SU-DHL-6 (cell line): ENCODE results near the gene MXI1.
A peak's percentile ranks its signal among the peaks of the same experiment; 100 is the strongest.

Source experiments
- H2AFZ ChIP-seq: fragments of 200-600 bp; sonication (generic); 2 replicates; pipeline ENCODE4 v1.6.1; 2014; ENCODE audit warnings: low read depth, mild to moderate bottlenecking, moderate library complexity, mixed read lengths, antibody characterized with exemption, low read length; ENCODE audit not compliant: severe bottlenecking
- H3F3A ChIP-seq: fragments of 200-600 bp; shearing (Covaris generic); 2 replicates; pipeline ENCODE4 v1.6.0; 2016; ENCODE audit warnings: antibody characterized with exemption, mild to moderate bottlenecking; ENCODE audit not compliant: insufficient read depth
- H3K27ac ChIP-seq: fragments of 200-600 bp; sonication (generic); 2 replicates; pipeline ENCODE4 v1.5.1; 2016; ENCODE audit warnings: low read depth, mild to moderate bottlenecking, low read length, moderate library complexity, mixed read lengths
- H3K27me3 ChIP-seq: fragments of 200-600 bp; sonication (generic), shearing (Covaris generic); 2 replicates; pipeline ENCODE4 v1.6.0; 2014; ENCODE audit warnings: mild to moderate bottlenecking, low read length
- H3K36me3 ChIP-seq: fragments of 200-600 bp; sonication (generic); 2 replicates; pipeline ENCODE4 v1.6.1; 2014; ENCODE audit warnings: mild to moderate bottlenecking, low read length, mixed read lengths
- H3K4me2 ChIP-seq: fragments of 300-600, 200-600 bp; shearing (Covaris generic), sonication (generic); 2 replicates; pipeline ENCODE4 v1.6.0; 2014; ENCODE audit warnings: low read length, low read depth, mild to moderate bottlenecking; ENCODE audit not compliant: poor library complexity, severe bottlenecking
- H3K4me3 ChIP-seq: fragments of 200-600 bp; sonication (generic); 2 replicates; pipeline ENCODE4 v1.5.1; 2014; ENCODE audit warnings: antibody characterized with exemption, low read length, mild to moderate bottlenecking, mixed read lengths; ENCODE audit not compliant: insufficient read depth, poor library complexity, severe bottlenecking
- H3K79me2 ChIP-seq: fragments of 200-600 bp; sonication (generic); 2 replicates; pipeline ENCODE4 v1.6.1; 2014; ENCODE audit warnings: mild to moderate bottlenecking, low read length, moderate library complexity; ENCODE audit not compliant: insufficient read depth
- H3K9ac ChIP-seq: fragments of 200-600 bp; sonication (generic); 2 replicates; pipeline ENCODE4 v1.7.0; 2014; ENCODE audit warnings: mild to moderate bottlenecking, low read length
- H3K9me2 ChIP-seq: fragments of 200-600 bp; sonication (generic); replicated peaks from 2 replicates; pipeline ENCODE4 v1.6.1; 2014; ENCODE audit warnings: low read length; ENCODE audit not compliant: insufficient read depth
- H3K9me3 ChIP-seq: fragments of 200-600 bp; sonication (generic); 2 replicates; pipeline ENCODE4 v1.6.1; 2014; ENCODE audit warnings: low read length, mixed read lengths; ENCODE audit not compliant: insufficient read depth
- H4K20me1 ChIP-seq: fragments of 200-600 bp; sonication (generic); 2 replicates; pipeline ENCODE4 v1.6.1; 2014; ENCODE audit warnings: low read depth, mild to moderate bottlenecking, antibody characterized with exemption, low read length, moderate library complexity, mixed read lengths
- EZH2phosphoT487 ChIP-seq: fragments of 200-600 bp; sonication (generic), shearing (Covaris generic); conservative IDR thresholded peaks from 2 replicates; pipeline ENCODE4 v1.6.1; 2018; ENCODE audit warnings: mild to moderate bottlenecking, antibody characterized with exemption, low read length, moderate library complexity, mixed read lengths
- TF ChIP-seq, protein P1 (sequence below): fragments of 200-600 bp; sonication (generic); IDR thresholded peaks from one replicate; pipeline ENCODE4 v1.5.1; 2017; ENCODE audit warnings: antibody characterized with exemption, mild to moderate bottlenecking, low read length, moderate library complexity; ENCODE audit not compliant: insufficient read depth, poor library complexity, severe bottlenecking

The MXI1 gene

DNA sequence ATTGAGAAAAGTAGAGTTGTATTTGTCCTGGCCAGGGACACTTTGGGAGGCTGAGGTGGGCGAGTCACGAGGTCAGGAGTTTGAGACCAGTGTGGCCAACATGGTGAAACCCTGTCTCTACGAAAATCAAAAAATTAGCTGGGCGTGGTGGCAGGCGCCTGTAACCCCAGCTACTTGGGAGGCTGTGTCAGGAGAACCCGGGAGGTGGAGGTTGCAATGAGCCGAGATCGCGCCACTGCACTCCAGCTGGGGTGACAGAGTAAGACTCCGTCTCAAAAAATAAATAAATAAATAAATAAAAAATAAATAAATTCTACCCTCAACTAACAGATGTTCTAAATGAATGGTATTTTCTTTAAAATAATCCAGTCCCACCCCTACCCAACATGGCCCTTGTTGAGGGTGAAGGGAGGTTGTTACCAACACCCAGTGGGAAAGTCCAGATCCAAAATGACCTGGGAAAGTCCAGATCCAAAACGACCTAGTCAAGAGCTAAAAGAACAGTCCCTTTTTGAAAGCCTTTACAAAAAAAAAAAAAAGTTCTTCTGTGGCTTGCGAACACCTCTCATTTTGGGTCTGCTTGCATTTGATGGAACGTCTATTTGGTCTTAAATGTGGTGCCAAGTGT is 16.0 kb downstream of the MXI1 start:
- Histone ChIP-seq H3K9ac (no peak overlapping the region), H3K4me2 (no peak overlapping the region), H3K9me3 (no peaks in the 10 kb centered on the region), H3F3A (peaks cover 12% of the 10 kb centered on the region), H3K9me2 (no peaks in the 10 kb centered on the region), H3K79me2 (no peaks in the 10 kb centered on the region), H3K4me3 (no peak overlapping the region), H3K27ac (no peak overlapping the region), H3K36me3 (no peaks in the 10 kb centered on the region), H2AFZ (no peak overlapping the region), H3K27me3 (no peaks in the 10 kb centered on the region), H4K20me1 (no peaks in the 10 kb centered on the region)
- no peak for TF ChIP-seq EZH2phosphoT487
- TF ChIP-seq, protein P1, sequence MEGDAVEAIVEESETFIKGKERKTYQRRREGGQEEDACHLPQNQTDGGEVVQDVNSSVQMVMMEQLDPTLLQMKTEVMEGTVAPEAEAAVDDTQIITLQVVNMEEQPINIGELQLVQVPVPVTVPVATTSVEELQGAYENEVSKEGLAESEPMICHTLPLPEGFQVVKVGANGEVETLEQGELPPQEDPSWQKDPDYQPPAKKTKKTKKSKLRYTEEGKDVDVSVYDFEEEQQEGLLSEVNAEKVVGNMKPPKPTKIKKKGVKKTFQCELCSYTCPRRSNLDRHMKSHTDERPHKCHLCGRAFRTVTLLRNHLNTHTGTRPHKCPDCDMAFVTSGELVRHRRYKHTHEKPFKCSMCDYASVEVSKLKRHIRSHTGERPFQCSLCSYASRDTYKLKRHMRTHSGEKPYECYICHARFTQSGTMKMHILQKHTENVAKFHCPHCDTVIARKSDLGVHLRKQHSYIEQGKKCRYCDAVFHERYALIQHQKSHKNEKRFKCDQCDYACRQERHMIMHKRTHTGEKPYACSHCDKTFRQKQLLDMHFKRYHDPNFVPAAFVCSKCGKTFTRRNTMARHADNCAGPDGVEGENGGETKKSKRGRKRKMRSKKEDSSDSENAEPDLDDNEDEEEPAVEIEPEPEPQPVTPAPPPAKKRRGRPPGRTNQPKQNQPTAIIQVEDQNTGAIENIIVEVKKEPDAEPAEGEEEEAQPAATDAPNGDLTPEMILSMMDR: no peak

DNA sequence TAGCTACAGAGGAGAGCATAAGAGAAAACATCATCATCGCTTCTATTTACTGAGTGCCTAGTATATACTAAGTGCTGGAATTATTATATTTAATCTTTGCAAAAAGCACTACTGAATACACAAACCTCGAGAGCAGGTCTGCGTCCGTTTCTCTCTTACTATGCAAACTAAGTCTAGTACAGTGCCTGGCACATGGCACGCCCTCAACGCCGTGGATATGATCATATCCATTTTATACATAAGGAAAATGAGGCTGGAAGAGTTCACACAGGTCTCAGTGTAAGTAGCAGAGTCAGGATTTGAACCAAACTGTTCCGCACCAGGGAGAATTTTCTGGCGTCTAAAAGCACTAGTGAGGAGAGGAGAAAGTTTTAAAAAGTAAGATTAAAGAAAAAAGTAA is 17.6 kb downstream of the MXI1 start:
- H3K9me3 ChIP-seq: no peaks in the 10 kb centered on the region
- H3K27ac ChIP-seq: no peak overlapping the region
- no peaks in the 10 kb centered on the region for H3K79me2 ChIP-seq
- TF ChIP-seq, protein P1: no peak
- no peak for TF ChIP-seq EZH2phosphoT487
- no peaks in the 10 kb centered on the region for H3K27me3 ChIP-seq
- H3K9me2 ChIP-seq: no peaks in the 10 kb centered on the region
- peak overlapping the region; percentile 43 for H3K9ac ChIP-seq
- no peaks in the 10 kb centered on the region for H4K20me1 ChIP-seq
- peaks cover 21% of the 10 kb centered on the region for H3F3A ChIP-seq
- H3K4me3 ChIP-seq: peak overlapping the region; percentile 71
- peak overlapping the region; percentile 84 for H2AFZ ChIP-seq
- H3K4me2 ChIP-seq: peak overlapping the region; percentile 71
- H3K36me3 ChIP-seq: no peaks in the 10 kb centered on the region

DNA sequence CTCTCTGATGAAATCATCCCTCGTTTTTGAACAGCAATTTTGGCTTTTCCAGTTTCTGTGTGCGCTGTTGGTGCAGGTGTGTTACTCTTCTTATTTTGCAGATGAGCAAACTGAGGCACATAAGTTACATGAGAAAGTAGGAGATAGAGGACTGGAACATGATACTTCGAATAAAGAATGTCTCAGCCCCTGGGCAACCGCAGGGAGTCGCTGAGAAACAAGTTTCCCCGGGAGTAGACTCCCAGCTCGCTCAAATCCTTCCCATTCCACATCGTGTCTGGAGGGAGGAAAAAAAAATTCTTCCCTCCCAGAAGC is 18.0 kb downstream of the MXI1 start:
- peak overlapping the region; percentile 71 for H3K4me2 ChIP-seq
- peak overlapping the region; percentile 84 for H2AFZ ChIP-seq
- H3F3A ChIP-seq: peaks cover 21% of the 10 kb centered on the region
- H3K9me2 ChIP-seq: no peaks in the 10 kb centered on the region
- H3K27me3 ChIP-seq: no peaks in the 10 kb centered on the region
- peak overlapping the region; percentile 43 for H3K9ac ChIP-seq
- H4K20me1 ChIP-seq: no peaks in the 10 kb centered on the region
- peak overlapping the region; percentile 71 for H3K4me3 ChIP-seq
- H3K9me3 ChIP-seq: no peaks in the 10 kb centered on the region
- H3K36me3 ChIP-seq: no peaks in the 10 kb centered on the region
- no peaks in the 10 kb centered on the region for H3K79me2 ChIP-seq
- H3K27ac ChIP-seq: no peak overlapping the region
- TF ChIP-seq EZH2phosphoT487: no peak
- TF ChIP-seq, protein P1: no peak
